Lower leg skin (tissue), 3 donors: Measurements from ENCODE around the gene TEX51.

ENCODE experiments used
- CTCF ChIP-seq, 3 donors: fragments of 450-650 bp; IDR thresholded peaks; one replicate each; pipeline ENCODE4 v1.5.1; 2016; ENCODE audit warnings: antibody characterized with exemption in 3 of 3, mild to moderate bottlenecking in 3 of 3, moderate library complexity in 2 of 3
- POLR2A ChIP-seq, 2 donors: fragments of 450-650 bp; IDR thresholded peaks; one replicate each; pipeline ENCODE4 v1.6.1; 2016 to 2017; ENCODE audit warnings: antibody characterized with exemption in 2 of 2, mild to moderate bottlenecking in 1 of 2, moderate library complexity in 1 of 2

GRCh38 chr2:126899616-126900185, 1.0 kb downstream of the TEX51 start:
- no peak for TF ChIP-seq CTCF (IDR thresholded peaks at IDR 0.05)
- TF ChIP-seq POLR2A (IDR thresholded peaks at IDR 0.05) = no peak
